ENCODE results near the gene APIP.

APIP gene

DNA sequence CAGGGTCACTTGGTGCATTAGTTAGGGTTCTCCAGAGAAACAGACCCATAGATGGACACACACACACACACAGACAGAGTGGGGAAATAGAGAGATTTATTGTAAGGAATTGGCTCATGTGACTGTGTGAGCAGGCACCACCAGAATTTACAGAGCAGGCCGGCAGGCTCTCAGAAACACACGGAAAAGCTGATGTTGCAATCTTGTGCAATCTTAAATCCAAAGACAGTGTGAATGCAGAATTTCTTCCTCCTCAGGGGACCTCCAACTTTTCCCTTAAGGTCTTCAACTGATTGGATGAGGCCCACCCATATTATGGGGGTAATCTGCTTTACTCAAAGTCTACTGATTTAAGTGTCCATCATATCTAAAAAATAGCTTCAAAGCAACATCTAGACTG lies 49.8 kb downstream of the APIP start:
- DNase-seq (ENCODE audit: low spot score in 2 of 2) (no peak), ATAC-seq (replicated peaks; ENCODE audit: extremely low read depth, poor library complexity, severe bottlenecking) (no peak)
- H3K4me3 Mint-ChIP-seq, result no peak overlapping the region

DNA sequence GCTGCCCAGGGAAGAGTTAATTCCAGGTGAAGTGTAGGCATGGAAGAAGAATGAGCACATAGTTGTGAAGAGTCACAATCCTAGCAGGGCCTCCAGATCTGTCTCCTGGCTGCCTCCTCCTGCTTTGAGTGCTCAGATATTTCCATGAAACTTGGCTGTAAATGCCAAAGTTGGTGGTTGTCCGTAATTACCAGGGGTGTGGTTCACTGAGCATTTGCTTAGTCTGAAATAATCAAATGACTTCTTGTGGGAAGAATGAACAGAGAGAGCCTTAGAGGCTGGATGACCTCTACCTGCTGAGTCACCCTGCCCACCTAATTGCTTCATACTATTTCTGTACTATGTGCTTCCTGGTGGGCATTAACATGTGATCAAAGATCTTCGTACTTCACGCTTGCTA lies 50.9 kb downstream of the APIP start:
- H3K36me3 Mint-ChIP-seq (ENCODE audit: insufficient read depth), result no peaks in the 10 kb centered on the region
- H3K27me3 Mint-ChIP-seq, result no peaks in the 10 kb centered on the region
- no peak for ATAC-seq (replicated peaks; ENCODE audit: extremely low read depth, poor library complexity, severe bottlenecking)
- no peak overlapping the region for H3K4me3 Mint-ChIP-seq
- no peak overlapping the region for H3K27ac Mint-ChIP-seq (ENCODE audit: low read depth)
- H3K9me3 Mint-ChIP-seq, result no peaks in the 10 kb centered on the region
- H3K4me1 Mint-ChIP-seq, result no peaks in the 10 kb centered on the region
- DNase-seq (ENCODE audit: low spot score in 2 of 2), result no peak

More for the DNA sequence above, 49.8 kb downstream of the APIP start:
- no peaks in the 10 kb centered on the region for H3K4me1 Mint-ChIP-seq
- H3K27me3 Mint-ChIP-seq, result no peaks in the 10 kb centered on the region
- H3K27ac Mint-ChIP-seq (ENCODE audit: low read depth), result no peak overlapping the region
- H3K9me3 Mint-ChIP-seq, result no peaks in the 10 kb centered on the region
- H3K36me3 Mint-ChIP-seq (ENCODE audit: insufficient read depth), result no peaks in the 10 kb centered on the region

DNA sequence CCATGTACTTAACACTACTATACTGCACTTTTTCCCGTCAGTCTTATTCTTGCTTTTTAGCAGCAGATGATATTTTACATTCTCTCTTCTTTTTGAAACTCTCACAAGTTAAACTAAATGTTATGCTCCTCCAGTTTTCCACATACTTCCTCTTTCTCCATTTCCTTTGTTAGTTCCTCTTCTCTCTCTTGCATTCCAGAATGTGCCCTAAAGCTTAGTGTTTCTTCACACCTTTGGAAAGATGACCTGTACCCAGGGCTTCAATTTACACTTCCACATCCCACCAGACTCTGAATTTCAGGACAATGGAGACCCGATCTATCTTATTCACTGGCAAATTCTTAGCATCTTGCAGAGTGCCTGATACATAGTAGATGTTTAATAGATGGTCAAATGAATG lies 51.8 kb downstream of the APIP start:
- no peak for DNase-seq (ENCODE audit: low spot score in 2 of 2)

DNA sequence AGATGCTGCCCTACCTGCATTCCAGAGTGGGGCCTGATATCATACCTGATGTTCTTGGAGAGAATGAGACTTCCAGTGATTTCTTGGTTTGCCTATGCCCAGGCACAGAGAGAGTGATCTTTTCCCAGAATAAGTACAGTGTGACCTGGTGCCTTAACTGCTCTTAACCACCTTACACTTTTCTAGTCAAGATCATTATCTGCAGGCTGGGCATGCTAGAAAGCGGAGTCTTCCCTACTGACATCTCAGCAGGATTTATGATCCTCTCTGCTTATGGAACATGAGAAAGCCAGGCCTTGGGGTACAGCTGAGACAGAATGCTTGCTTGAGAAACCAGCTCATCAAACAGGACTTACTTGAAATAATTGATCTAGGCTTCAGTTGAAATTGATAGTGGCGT lies 53.1 kb downstream of the APIP start:
- H3K4me3 Mint-ChIP-seq, result no peak overlapping the region
- DNase-seq (ENCODE audit: low spot score in 2 of 2), result no peak
- ATAC-seq (replicated peaks; ENCODE audit: extremely low read depth, poor library complexity, severe bottlenecking), result no peak
- no peaks in the 10 kb centered on the region for H3K27me3 Mint-ChIP-seq
- H3K4me1 Mint-ChIP-seq, result no peaks in the 10 kb centered on the region
- no peaks in the 10 kb centered on the region for H3K36me3 Mint-ChIP-seq (ENCODE audit: insufficient read depth)
- no peaks in the 10 kb centered on the region for H3K9me3 Mint-ChIP-seq
- no peak overlapping the region for H3K27ac Mint-ChIP-seq (ENCODE audit: low read depth)

More for the DNA sequence above, 51.8 kb downstream of the APIP start:
- Mint-ChIP-seq H3K27me3 (no peaks in the 10 kb centered on the region), H3K36me3 (ENCODE audit: insufficient read depth) (no peaks in the 10 kb centered on the region), H3K4me3 (no peak overlapping the region), H3K4me1 (no peaks in the 10 kb centered on the region), H3K27ac (ENCODE audit: low read depth) (no peak overlapping the region), H3K9me3 (no peaks in the 10 kb centered on the region)
- ATAC-seq (replicated peaks; ENCODE audit: extremely low read depth, poor library complexity, severe bottlenecking), result no peak

DNA sequence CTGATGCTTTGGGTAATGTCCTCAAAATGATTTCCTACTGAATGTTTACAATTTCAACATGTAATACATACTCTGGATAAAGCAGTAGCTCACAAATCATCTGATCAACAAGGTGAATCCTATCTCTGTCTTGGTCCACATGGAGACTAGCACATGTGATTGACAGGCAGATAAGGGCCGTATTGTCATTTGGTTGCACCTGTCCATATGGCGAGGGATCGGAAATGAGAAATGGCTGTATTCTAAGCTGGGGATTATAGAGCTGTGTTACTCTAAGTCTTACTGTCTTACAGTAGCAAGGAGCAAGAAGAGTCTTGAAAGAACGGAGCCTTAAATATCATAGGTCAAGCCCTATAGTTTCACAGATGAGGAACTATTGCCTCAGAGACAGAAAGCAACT lies 55.7 kb downstream of the APIP start:
- no peaks in the 10 kb centered on the region for H3K36me3 Mint-ChIP-seq (ENCODE audit: insufficient read depth)
- H3K4me3 Mint-ChIP-seq, result no peak overlapping the region
- no peaks in the 10 kb centered on the region for H3K4me1 Mint-ChIP-seq
- ATAC-seq (replicated peaks; ENCODE audit: extremely low read depth, poor library complexity, severe bottlenecking) (no peak), DNase-seq (ENCODE audit: low spot score in 2 of 2) (no peak)
- no peaks in the 10 kb centered on the region for H3K9me3 Mint-ChIP-seq
- no peak overlapping the region for H3K27ac Mint-ChIP-seq (ENCODE audit: low read depth)
- no peaks in the 10 kb centered on the region for H3K27me3 Mint-ChIP-seq

DNA sequence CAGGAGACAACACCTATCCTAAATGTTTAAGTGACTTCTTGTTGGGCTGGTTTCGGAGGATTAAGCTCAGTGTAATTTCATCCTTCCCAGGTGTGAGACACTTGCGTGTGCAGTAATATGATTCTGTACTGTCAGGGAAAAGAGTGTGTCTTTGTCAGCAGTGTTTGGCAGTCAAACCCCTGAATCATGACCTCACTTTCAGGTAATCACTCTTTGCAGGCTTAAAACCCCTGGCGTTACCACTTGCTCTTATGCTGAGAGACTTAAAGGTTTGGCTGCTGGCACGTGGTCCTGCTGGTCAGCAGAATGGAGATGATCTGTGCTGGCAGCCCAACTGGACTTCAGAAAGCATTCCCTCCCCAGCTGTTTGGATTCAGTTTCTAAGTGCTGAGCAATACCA lies 56.1 kb downstream of the APIP start:
- no peaks in the 10 kb centered on the region for H3K4me1 Mint-ChIP-seq
- H3K9me3 Mint-ChIP-seq, result no peaks in the 10 kb centered on the region
- no peak for ATAC-seq (replicated peaks; ENCODE audit: extremely low read depth, poor library complexity, severe bottlenecking)
- H3K27ac Mint-ChIP-seq (ENCODE audit: low read depth), result no peak overlapping the region
- H3K36me3 Mint-ChIP-seq (ENCODE audit: insufficient read depth), result no peaks in the 10 kb centered on the region
- H3K27me3 Mint-ChIP-seq, result no peaks in the 10 kb centered on the region
- DNase-seq (ENCODE audit: low spot score in 2 of 2), result no peak
- no peak overlapping the region for H3K4me3 Mint-ChIP-seq

DNA sequence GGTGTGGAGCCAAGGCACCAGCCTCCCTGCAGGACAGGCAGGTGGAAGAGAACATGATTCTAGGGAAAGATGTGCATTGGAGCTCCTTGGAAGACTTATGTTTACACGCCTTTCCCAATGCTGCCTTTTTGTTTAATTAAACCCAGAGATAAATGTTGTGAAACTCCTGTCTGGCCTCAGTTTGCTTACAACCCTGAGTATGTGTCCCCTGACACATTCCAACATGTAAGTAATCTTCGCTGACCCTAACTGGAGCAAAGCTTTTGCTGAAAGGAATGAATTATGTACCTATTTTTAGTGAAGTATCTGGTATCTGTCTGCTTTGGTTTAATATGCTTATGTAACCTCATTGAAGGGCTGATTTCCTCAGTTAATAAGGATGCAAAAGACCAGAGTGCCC lies 56.7 kb downstream of the APIP start:
- no peak overlapping the region for H3K27ac Mint-ChIP-seq (ENCODE audit: low read depth)
- no peaks in the 10 kb centered on the region for H3K27me3 Mint-ChIP-seq
- H3K4me1 Mint-ChIP-seq, result no peaks in the 10 kb centered on the region
- ATAC-seq (replicated peaks; ENCODE audit: extremely low read depth, poor library complexity, severe bottlenecking) (no peak), DNase-seq (ENCODE audit: low spot score in 2 of 2) (no peak)
- no peaks in the 10 kb centered on the region for H3K9me3 Mint-ChIP-seq
- H3K36me3 Mint-ChIP-seq (ENCODE audit: insufficient read depth), result no peaks in the 10 kb centered on the region
- no peak overlapping the region for H3K4me3 Mint-ChIP-seq

DNA sequence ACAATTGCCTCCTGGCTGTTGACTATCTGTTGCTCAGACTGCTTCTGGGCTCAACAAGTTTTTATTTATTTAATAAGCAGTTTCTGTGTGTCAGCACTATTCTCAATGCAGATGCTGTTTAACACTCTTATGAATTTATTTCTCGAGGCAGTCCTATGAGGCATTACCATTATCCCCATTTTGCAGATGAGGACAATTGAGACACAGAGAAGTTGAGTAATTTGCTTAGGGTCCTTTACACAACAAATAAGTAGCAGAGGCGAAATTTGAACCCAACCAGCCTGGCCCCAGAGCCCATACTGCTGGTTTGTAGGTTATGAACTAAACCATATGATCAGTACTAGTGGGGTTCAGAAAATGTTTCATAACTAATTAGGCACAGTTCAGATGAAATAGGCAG lies 58.7 kb downstream of the APIP start:
- no peak overlapping the region for H3K27ac Mint-ChIP-seq (ENCODE audit: low read depth)
- ATAC-seq (replicated peaks; ENCODE audit: extremely low read depth, poor library complexity, severe bottlenecking) (no peak), DNase-seq (ENCODE audit: low spot score in 2 of 2) (no peak)
- no peaks in the 10 kb centered on the region for H3K4me1 Mint-ChIP-seq
- no peak overlapping the region for H3K4me3 Mint-ChIP-seq
- H3K27me3 Mint-ChIP-seq, result no peaks in the 10 kb centered on the region
- H3K9me3 Mint-ChIP-seq, result no peaks in the 10 kb centered on the region
- no peaks in the 10 kb centered on the region for H3K36me3 Mint-ChIP-seq (ENCODE audit: insufficient read depth)

DNA sequence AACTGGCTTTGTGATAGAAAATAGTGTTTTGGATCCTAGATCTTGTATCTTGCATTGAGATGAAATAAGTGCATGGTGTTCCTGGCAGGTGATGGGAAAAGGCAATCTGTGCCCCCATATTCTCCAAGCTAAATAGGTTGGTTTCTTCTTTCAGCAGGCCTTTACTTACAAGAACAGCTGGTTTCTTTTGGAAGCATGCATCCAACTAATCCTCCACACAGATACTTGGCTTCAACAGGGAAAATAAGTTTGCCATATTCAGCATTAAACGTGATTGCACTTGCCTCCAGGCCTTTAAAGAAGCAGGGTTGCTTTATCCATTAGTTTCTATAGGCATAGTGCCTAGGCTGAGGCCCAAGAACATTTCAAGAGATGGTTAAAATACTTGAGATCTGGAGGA lies 59.9 kb downstream of the APIP start:
- H3K36me3 Mint-ChIP-seq (ENCODE audit: insufficient read depth), result no peaks in the 10 kb centered on the region
- no peaks in the 10 kb centered on the region for H3K4me1 Mint-ChIP-seq
- DNase-seq (ENCODE audit: low spot score in 2 of 2), result no peak
- no peak for ATAC-seq (replicated peaks; ENCODE audit: extremely low read depth, poor library complexity, severe bottlenecking)
- H3K9me3 Mint-ChIP-seq, result no peaks in the 10 kb centered on the region
- no peak overlapping the region for H3K27ac Mint-ChIP-seq (ENCODE audit: low read depth)
- H3K4me3 Mint-ChIP-seq, result no peak overlapping the region
- H3K27me3 Mint-ChIP-seq, result no peaks in the 10 kb centered on the region

DNA sequence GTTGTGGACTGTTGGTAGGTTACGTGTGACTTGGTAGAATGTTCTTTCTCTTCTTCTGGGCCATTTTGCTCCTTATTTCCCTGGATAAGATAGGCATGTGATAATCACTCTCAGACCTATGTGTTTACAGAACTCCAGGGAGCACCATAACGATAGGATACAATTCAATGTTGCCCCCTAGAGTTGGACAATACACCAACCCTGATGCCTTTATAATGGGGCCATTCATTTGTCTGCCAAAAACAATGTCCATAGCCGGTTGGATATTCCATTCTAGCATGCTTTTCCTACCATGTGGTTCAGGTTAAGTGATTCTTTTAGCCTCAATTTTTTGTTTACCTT lies 60.5 kb downstream of the APIP start:
- no peak overlapping the region for H3K27ac Mint-ChIP-seq (ENCODE audit: low read depth)
- no peaks in the 10 kb centered on the region for H3K4me1 Mint-ChIP-seq
- H3K27me3 Mint-ChIP-seq, result no peaks in the 10 kb centered on the region
- ATAC-seq (replicated peaks; ENCODE audit: extremely low read depth, poor library complexity, severe bottlenecking), result no peak
- H3K36me3 Mint-ChIP-seq (ENCODE audit: insufficient read depth), result no peaks in the 10 kb centered on the region
- no peak for DNase-seq (ENCODE audit: low spot score in 2 of 2)
- no peaks in the 10 kb centered on the region for H3K9me3 Mint-ChIP-seq
- no peak overlapping the region for H3K4me3 Mint-ChIP-seq

DNA sequence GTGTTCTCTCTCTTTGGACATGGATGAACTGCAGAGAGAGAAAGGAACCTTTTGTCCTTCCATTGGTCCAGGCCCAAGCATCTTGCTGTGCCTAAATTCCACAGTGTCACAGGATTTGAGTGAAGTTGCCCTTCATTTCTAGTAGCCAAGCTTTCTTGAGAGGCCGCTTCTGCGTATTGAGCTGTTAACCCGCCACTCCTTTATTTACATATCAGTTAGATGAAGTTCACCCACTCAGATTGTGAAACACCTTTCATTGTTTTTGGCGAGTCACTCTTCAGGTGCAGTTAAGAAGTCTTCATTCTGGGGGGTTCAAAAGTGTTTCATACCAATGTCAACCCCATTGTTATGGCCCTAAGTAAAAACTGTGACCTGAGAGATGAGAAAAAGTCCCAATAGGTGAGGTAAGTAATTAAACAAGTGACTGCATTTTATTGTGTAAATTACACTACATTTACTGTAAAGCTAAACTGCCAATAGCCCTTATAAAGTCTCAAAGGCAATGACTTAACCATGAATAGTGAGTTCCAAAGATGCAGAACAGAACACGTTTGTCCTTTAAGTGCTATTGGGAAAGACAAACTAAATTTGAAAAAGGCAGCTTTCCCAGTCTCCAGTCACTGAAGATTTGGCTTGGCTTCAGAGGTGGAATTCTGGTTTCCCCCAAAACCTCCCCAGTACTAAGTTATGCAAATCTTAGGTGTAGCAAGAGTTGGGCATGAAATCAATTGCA lies 61.0 kb downstream of the APIP start:
- Mint-ChIP-seq H3K27me3 (no peaks in the 10 kb centered on the region), H3K9me3 (no peaks in the 10 kb centered on the region), H3K36me3 (ENCODE audit: insufficient read depth) (no peaks in the 10 kb centered on the region), H3K27ac (ENCODE audit: low read depth) (no peak overlapping the region), H3K4me3 (no peak overlapping the region), H3K4me1 (no peaks in the 10 kb centered on the region)
- DNase-seq (ENCODE audit: low spot score in 2 of 2), result no peak
- ATAC-seq (replicated peaks; ENCODE audit: extremely low read depth, poor library complexity, severe bottlenecking), result no peak

DNA sequence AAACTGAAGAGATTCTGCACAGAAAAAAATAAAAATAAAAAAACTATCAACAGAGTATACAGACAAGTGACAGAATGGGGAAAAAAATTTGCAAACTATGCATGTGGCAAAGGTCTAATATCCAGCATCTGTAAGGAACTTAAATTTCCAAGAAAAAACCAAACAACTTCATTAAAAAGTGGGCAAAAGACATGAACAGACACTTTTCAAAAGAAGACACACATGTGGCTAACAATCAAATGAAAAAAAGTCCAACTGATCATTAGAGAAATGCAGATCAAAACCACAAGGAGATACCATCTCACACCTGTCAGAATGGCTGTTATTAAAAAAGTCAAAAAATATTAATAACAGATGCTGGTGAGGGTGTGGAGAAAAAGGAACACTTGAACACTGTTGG lies 64.3 kb downstream of the APIP start:
- DNase-seq (ENCODE audit: low spot score in 2 of 2) (no peak), ATAC-seq (replicated peaks; ENCODE audit: extremely low read depth, poor library complexity, severe bottlenecking) (no peak)
- Mint-ChIP-seq H3K36me3 (ENCODE audit: insufficient read depth) (no peaks in the 10 kb centered on the region), H3K4me1 (no peaks in the 10 kb centered on the region), H3K9me3 (no peaks in the 10 kb centered on the region), H3K27ac (ENCODE audit: low read depth) (no peak overlapping the region), H3K27me3 (peaks cover 22% of the 10 kb centered on the region), H3K4me3 (no peak overlapping the region)

DNA sequence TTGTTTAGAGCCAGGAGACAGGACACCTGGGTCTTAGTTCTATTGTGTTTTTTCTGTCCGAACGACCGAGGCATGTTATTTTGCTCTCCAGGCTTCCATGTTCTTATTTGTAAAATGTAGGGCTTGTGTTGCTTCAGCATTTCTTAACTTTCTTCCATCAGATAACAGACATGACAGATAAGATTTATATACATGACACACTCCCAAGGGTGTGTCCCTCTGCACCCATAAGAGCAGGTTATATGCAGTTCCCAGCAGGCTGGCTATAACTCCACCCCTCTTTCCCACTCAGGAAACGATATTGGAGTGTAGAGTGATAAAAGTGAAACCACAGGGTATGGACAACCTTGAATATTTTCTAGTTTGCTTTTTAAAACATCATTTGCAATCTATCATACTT lies 65.8 kb downstream of the APIP start:
- ATAC-seq (replicated peaks; ENCODE audit: extremely low read depth, poor library complexity, severe bottlenecking) (no peak), DNase-seq (ENCODE audit: low spot score in 2 of 2) (no peak)
- Mint-ChIP-seq H3K4me1 (no peaks in the 10 kb centered on the region), H3K27ac (ENCODE audit: low read depth) (no peak overlapping the region), H3K36me3 (ENCODE audit: insufficient read depth) (no peaks in the 10 kb centered on the region), H3K9me3 (no peaks in the 10 kb centered on the region), H3K4me3 (no peak overlapping the region), H3K27me3 (peaks cover 22% of the 10 kb centered on the region)

DNA sequence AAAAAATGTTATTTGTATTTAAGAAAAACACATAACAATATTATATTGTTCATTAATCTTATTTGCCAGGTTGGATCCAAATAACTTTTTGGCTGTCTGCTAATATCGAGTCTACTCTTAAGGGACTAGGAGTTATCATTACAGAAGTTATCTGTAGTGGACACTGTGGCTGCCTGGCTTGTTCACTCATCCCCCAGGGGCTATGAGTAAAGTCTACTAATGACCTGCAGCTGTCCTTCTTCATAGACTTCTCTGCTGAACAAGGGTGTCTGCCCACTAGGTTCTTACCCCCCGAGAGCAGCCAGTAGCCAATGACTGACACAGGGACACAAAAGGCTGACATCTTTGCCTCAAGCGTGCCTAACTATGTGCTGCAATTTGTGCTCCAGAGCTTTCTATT lies 69.7 kb downstream of the APIP start:
- peaks cover 2% of the 10 kb centered on the region for H3K36me3 Mint-ChIP-seq (ENCODE audit: insufficient read depth)
- peaks cover 35% of the 10 kb centered on the region for H3K27me3 Mint-ChIP-seq
- no peak overlapping the region for H3K4me3 Mint-ChIP-seq
- ATAC-seq (replicated peaks; ENCODE audit: extremely low read depth, poor library complexity, severe bottlenecking), result no peak
- no peaks in the 10 kb centered on the region for H3K9me3 Mint-ChIP-seq
- H3K4me1 Mint-ChIP-seq, result no peaks in the 10 kb centered on the region
- no peak for DNase-seq (ENCODE audit: low spot score in 2 of 2)
- H3K27ac Mint-ChIP-seq (ENCODE audit: low read depth), result no peak overlapping the region

Data from central memory CD8-positive, alpha-beta T cell (primary cell).